Endothelial cell of umbilical vein (primary cell): ENCODE data around the gene TNFRSF12A. TPM values are rescaled to one million over a fixed set of nuclear protein-coding genes. Genes with fewer than 3 reads are reported as not detected.

ENCODE experiments used
- BruUV-seq: library from RNA; stranded (reverse); fragments of 400-500 nt; replicated peaks from 2 replicates; lab custom pipeline; 2021; lab: Mats Ljungman, UMichigan
- CTCF ChIA-PET: fragments of 300-600, 350-600 bp; sonication (Branson Sonifier 250); formaldehyde crosslinking; loops from one replicate; lab custom pipeline; 2021; ENCODE audit warnings: antibody characterized with exemption, inconsistent platforms; lab: Charles Lee
- POLR2A ChIA-PET: fragments of 300-600, 350-600 bp; sonication (Branson Sonifier 250); formaldehyde crosslinking; loops from one replicate; lab custom pipeline; 2021; ENCODE audit warnings: antibody characterized with exemption, inconsistent platforms; lab: Charles Lee
- DNase-seq: peaks from one replicate; pipeline ENCODE4 v3.0.0-alpha.2; 2011; ENCODE audit warnings: low read depth, low spot score
- FAIRE-seq: peaks from 2 replicates; lab custom pipeline; 2011; peaks lifted over from hg19 to GRCh38; lab: Jason Lieb, UNC
- H2AFZ ChIP-seq: 2 replicates; pipeline ENCODE4 v1.6.0; 2012; ENCODE audit warnings: low read depth, low read length, control low read depth, inconsistent platforms
- H3K27ac ChIP-seq: 2 replicates; pipeline ENCODE4 v1.5.1; 2011; ENCODE audit warnings: low read depth, mild to moderate bottlenecking, control low read depth, low read length, moderate library complexity; ENCODE audit not compliant: insufficient read depth
- H3K27me3 ChIP-seq, 2 experiments: 2 replicates each; pipeline versions ENCODE4 v1.6.0 to v1.6.1; 2011; ENCODE audit warnings: low read length in 2 of 2, mixed read lengths in 1 of 2; ENCODE audit not compliant: control insufficient read depth in 2 of 2, insufficient read depth in 2 of 2
- H3K36me3 ChIP-seq, 2 experiments: 2 replicates in 1 of 2; 3 replicates in 1 of 2; pipeline ENCODE4 v1.5.1; 2011; ENCODE audit warnings: low read length in 2 of 2, mild to moderate bottlenecking in 1 of 2, moderate library complexity in 1 of 2; ENCODE audit not compliant: control insufficient read depth in 2 of 2, insufficient read depth in 2 of 2; ENCODE audit errors: extremely low read depth in 1 of 2
- H3K4me1 ChIP-seq: 3 replicates; pipeline ENCODE4 v1.5.1; 2011; ENCODE audit warnings: mild to moderate bottlenecking, low read length; ENCODE audit not compliant: control insufficient read depth, insufficient read depth; ENCODE audit errors: extremely low read depth
- H3K4me2 ChIP-seq: 2 replicates; pipeline ENCODE4 v1.6.1; 2011; ENCODE audit warnings: low read length, control low read depth, mixed read lengths; ENCODE audit not compliant: insufficient read depth
- H3K4me3 ChIP-seq, 3 experiments: fragments of 200-600 bp in 1 of 3; sonication (generic), shearing (Covaris generic) in 1 of 3; replicated peaks in 1 of 3; 2 replicates each; pipeline ENCODE4 v1.5.1; 2011 to 2016; ENCODE audit warnings: control low read depth in 3 of 3, low read length in 3 of 3, mild to moderate bottlenecking in 2 of 3, inconsistent platforms in 1 of 3, low read depth in 1 of 3, moderate library complexity in 1 of 3; ENCODE audit not compliant: insufficient read depth in 1 of 3
- H3K79me2 ChIP-seq: 2 replicates; pipeline ENCODE4 v1.6.0; 2012; ENCODE audit warnings: low read length, inconsistent platforms; ENCODE audit not compliant: control insufficient read depth, insufficient read depth
- H3K9ac ChIP-seq: replicated peaks from 2 replicates; pipeline ENCODE3; 2011; ENCODE audit warnings: low read length, control low read depth; ENCODE audit not compliant: insufficient read depth; ENCODE audit errors: extremely low read depth
- H3K9me1 ChIP-seq: replicated peaks from 3 replicates; pipeline ENCODE4 v1.6.0; 2011; ENCODE audit warnings: mild to moderate bottlenecking, low read length; ENCODE audit not compliant: control insufficient read depth, insufficient read depth; ENCODE audit errors: extremely low read depth
- H3K9me3 ChIP-seq: replicated peaks from 2 replicates; pipeline ENCODE4 v1.5.1; 2012; ENCODE audit warnings: low read length, inconsistent platforms; ENCODE audit not compliant: control insufficient read depth, insufficient read depth
- H4K20me1 ChIP-seq: replicated peaks from 2 replicates; pipeline ENCODE3; 2011; ENCODE audit warnings: mild to moderate bottlenecking, low read length; ENCODE audit not compliant: control insufficient read depth, insufficient read depth; ENCODE audit errors: extremely low read depth
- EZH2 ChIP-seq: IDR thresholded peaks from 2 replicates; pipeline ENCODE4 v1.6.1; 2012; ENCODE audit warnings: borderline replicate concordance, low read depth, mild to moderate bottlenecking, moderate library complexity, low read length, inconsistent platforms; ENCODE audit not compliant: severe bottlenecking
- FOS ChIP-seq: IDR thresholded peaks from 2 replicates; pipeline ENCODE4 v1.6.1; 2011; ENCODE audit warnings: mild to moderate bottlenecking, low read length, moderate library complexity, borderline replicate concordance; ENCODE audit not compliant: insufficient read depth
- GATA2 ChIP-seq: IDR thresholded peaks from 2 replicates; pipeline ENCODE4 v1.7.0; 2011; ENCODE audit warnings: low read depth, mild to moderate bottlenecking, moderate library complexity, mixed read lengths, low read length; ENCODE audit not compliant: insufficient read length, insufficient read depth
- JUN ChIP-seq: IDR thresholded peaks from 2 replicates; pipeline ENCODE4 v1.6.1; 2011; ENCODE audit warnings: borderline replicate concordance, low read depth; ENCODE audit not compliant: insufficient read length, insufficient read depth
- MYC ChIP-seq: IDR thresholded peaks from one replicate; pipeline ENCODE4 v1.6.1; 2011; ENCODE audit warnings: mild to moderate bottlenecking, low read depth, low read length
- POLR2A ChIP-seq: IDR thresholded peaks from 2 replicates; pipeline ENCODE4 v1.6.1; 2012; ENCODE audit warnings: low read depth, mild to moderate bottlenecking, control low read depth, low read length
- POLR2AphosphoS5 ChIP-seq: IDR thresholded peaks from 2 replicates; pipeline ENCODE4 v1.6.1; 2012; ENCODE audit warnings: low read depth, mild to moderate bottlenecking, control low read depth, low read length, moderate library complexity; ENCODE audit not compliant: insufficient read depth
- dilution Hi-C: fragments of 300-500 bp; cut with MboI; formaldehyde crosslinking; loops from one replicate; pipeline ENCODE4 v1.15.0; 2019; ENCODE audit warnings: low sequenced_read_pairs; ENCODE audit not compliant: extremely low pct_ligation_motif_present
- intact Hi-C: fragments of 100-400 bp; cut with micrococcal nuclease; formaldehyde crosslinking; loops from one replicate; pipeline ENCODE4 v1.10.0; 2022
- polyA plus RNA-seq, 4 experiments: library from polyadenylated mRNA; depleted of rRNA in 3 of 4; stranded (reverse) in 3 of 4; unstranded in 1 of 4; fragments of >200 nt; gene quantifications; 2 replicates each; pipeline versions ENCODE4 v1.2.1 to v1.2.3, GENCODE V29; 2011 to 2012; ENCODE audit warnings: missing spikeins in 1 of 4
- total RNA-seq: library from RNA; stranded (reverse); gene quantifications from 2 replicates; pipeline ENCODE4 v1.2.3, GENCODE V29; 2021
- TF ChIP-seq, protein P1 (sequence below), 2 donors: IDR thresholded peaks; 1 replicate in 1 of 2; 2 replicates in 1 of 2; pipeline ENCODE4 v1.5.1; 2011; ENCODE audit warnings: low read length in 2 of 2, mild to moderate bottlenecking in 2 of 2, moderate library complexity in 2 of 2, control low read depth in 1 of 2, inconsistent platforms in 1 of 2, low read depth in 1 of 2; ENCODE audit not compliant: insufficient read depth in 1 of 2; ENCODE audit errors: extremely low read depth in 1 of 2
- TF ChIP-seq, protein P2 (sequence below): IDR thresholded peaks from 2 replicates; pipeline ENCODE4 v1.6.1; 2011; ENCODE audit not compliant: insufficient read depth, insufficient read length

TNFRSF12A gene
- total and polyA plus RNA-seq, 2 donors (not counting 3 experiments of a cell fraction or from before 2014, with no cell fraction given), result 162 to 187 TPM

- POLR2A ChIA-PET, result no interaction called here
- H3K36me3 ChIP-seq, result peaks cover 0 to 2% of the 10 kb centered on the region in 2 experiments
- no peaks in the 10 kb centered on the region for H3K9me1 ChIP-seq
- TF ChIP-seq, protein P1, sequence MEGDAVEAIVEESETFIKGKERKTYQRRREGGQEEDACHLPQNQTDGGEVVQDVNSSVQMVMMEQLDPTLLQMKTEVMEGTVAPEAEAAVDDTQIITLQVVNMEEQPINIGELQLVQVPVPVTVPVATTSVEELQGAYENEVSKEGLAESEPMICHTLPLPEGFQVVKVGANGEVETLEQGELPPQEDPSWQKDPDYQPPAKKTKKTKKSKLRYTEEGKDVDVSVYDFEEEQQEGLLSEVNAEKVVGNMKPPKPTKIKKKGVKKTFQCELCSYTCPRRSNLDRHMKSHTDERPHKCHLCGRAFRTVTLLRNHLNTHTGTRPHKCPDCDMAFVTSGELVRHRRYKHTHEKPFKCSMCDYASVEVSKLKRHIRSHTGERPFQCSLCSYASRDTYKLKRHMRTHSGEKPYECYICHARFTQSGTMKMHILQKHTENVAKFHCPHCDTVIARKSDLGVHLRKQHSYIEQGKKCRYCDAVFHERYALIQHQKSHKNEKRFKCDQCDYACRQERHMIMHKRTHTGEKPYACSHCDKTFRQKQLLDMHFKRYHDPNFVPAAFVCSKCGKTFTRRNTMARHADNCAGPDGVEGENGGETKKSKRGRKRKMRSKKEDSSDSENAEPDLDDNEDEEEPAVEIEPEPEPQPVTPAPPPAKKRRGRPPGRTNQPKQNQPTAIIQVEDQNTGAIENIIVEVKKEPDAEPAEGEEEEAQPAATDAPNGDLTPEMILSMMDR (IDR thresholded peaks at IDR 0.05; ENCODE audit: extremely low read depth in 1 of 2, insufficient read depth in 1 of 2, low read depth in 1 of 2, low read length in 2 of 2), result no peak
- TF ChIP-seq FOS (no peak), POLR2A (no peak), GATA2 (no peak), POLR2AphosphoS5 (no peak), EZH2 (no peak), MYC (no peak), JUN (no peak)
- TF ChIP-seq, protein P2, sequence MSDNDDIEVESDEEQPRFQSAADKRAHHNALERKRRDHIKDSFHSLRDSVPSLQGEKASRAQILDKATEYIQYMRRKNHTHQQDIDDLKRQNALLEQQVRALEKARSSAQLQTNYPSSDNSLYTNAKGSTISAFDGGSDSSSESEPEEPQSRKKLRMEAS, result no peak
- CTCF ChIA-PET, result interaction anchor here (1.0 kb wide), 1 partner anchor 50 kb away, joined by 3 read pairs; no protein-coding TSS in a partner anchor
- dilution Hi-C loops (no loop called here), intact Hi-C loops (no loop called here)
- no peak overlapping the region for H3K9ac ChIP-seq
- H3K27ac ChIP-seq, result no peak overlapping the region
- peaks cover 5% of the 10 kb centered on the region for H3K79me2 ChIP-seq
- H4K20me1 ChIP-seq, result no peaks in the 10 kb centered on the region
- H3K4me1 ChIP-seq, result peaks cover 10% of the 10 kb centered on the region
- BruUV-seq, result no TSS peak
- FAIRE-seq, result no peak
- no peaks in the 10 kb centered on the region for H3K27me3 ChIP-seq
- H3K4me3 ChIP-seq, result no peak overlapping the region
- no peak for DNase-seq
- no peak overlapping the region for H2AFZ ChIP-seq
- H3K9me3 ChIP-seq, result no peaks in the 10 kb centered on the region
- H3K4me2 ChIP-seq, result no peak overlapping the region
Observed at GRCh38 chr16:2977440-2977839, 42.7 kb upstream of the TNFRSF12A start.
